Measurements from ENCODE around the gene CREG2. TPM values are rescaled to one million over a fixed set of nuclear protein-coding genes. Genes with fewer than 3 reads are reported as not detected.

CREG2 gene
- total RNA-seq, 1 donor = 1.5 TPM

GRCh38 chr2:101360232-101360631 is 27.1 kb downstream of the CREG2 start:
- no peak for DNase-seq (ENCODE audit: low read depth)
- no peak for TF ChIP-seq CTCF (IDR thresholded peaks at IDR 0.05; ENCODE audit: insufficient read depth, low read length)
- no peak overlapping the region for H3K4me3 ChIP-seq (ENCODE audit: low read depth, low read length)

GRCh38 chr2:101359410-101359954 is 27.8 kb downstream of the CREG2 start:
- no peak for DNase-seq (ENCODE audit: low read depth)
- H3K4me3 ChIP-seq (ENCODE audit: low read depth, low read length) = no peak overlapping the region
- no peak for TF ChIP-seq CTCF (IDR thresholded peaks at IDR 0.05; ENCODE audit: insufficient read depth, low read length)

- DNase-seq (ENCODE audit: low read depth) = no peak
- H3K4me3 ChIP-seq (ENCODE audit: low read depth, low read length) = no peak overlapping the region
- TF ChIP-seq CTCF (IDR thresholded peaks at IDR 0.05; ENCODE audit: insufficient read depth, low read length) = no peak
Measured at GRCh38 chr2:101357376-101357775, 29.9 kb downstream of the CREG2 start.

GRCh38 chr2:101356521-101356920 is 30.8 kb downstream of the CREG2 start:
- no peak overlapping the region for H3K4me3 ChIP-seq (ENCODE audit: low read depth, low read length)
- no peak for TF ChIP-seq CTCF (IDR thresholded peaks at IDR 0.05; ENCODE audit: insufficient read depth, low read length)
- DNase-seq (ENCODE audit: low read depth) = peak; percentile 68

GRCh38 chr2:101356055-101356454 is 31.2 kb downstream of the CREG2 start:
- no peak overlapping the region for H3K4me3 ChIP-seq (ENCODE audit: low read depth, low read length)
- DNase-seq (ENCODE audit: low read depth) = no peak
- no peak for TF ChIP-seq CTCF (IDR thresholded peaks at IDR 0.05; ENCODE audit: insufficient read depth, low read length)

- H3K4me3 ChIP-seq (ENCODE audit: low read depth, low read length) = no peak overlapping the region
- no peak for DNase-seq (ENCODE audit: low read depth)
- TF ChIP-seq CTCF (IDR thresholded peaks at IDR 0.05; ENCODE audit: insufficient read depth, low read length) = no peak
Measured at GRCh38 chr2:101355401-101356054, 31.8 kb downstream of the CREG2 start.

Measured in fibroblast of the aortic adventitia (primary cell).